ENCODE data around the gene SLC10A6. TPM values are rescaled to one million over a fixed set of nuclear protein-coding genes. Genes with fewer than 3 reads are reported as not detected.

The SLC10A6 gene
- total RNA-seq, 2 experiments from 2014 or later: not detected

GRCh38 chr4:86791126-86791525, 58.1 kb downstream of the SLC10A6 start:
- DNase-seq: no peak
- TF ChIP-seq CTCF (IDR thresholded peaks at IDR 0.05): no peak
- H3K4me3 Mint-ChIP-seq: no peak overlapping the region
- Histone ChIP-seq H3K36me3 (ENCODE audit: insufficient read depth, low read length) (no peaks in the 10 kb centered on the region), H3K9me3 (ENCODE audit: control insufficient read depth in 1 of 2, insufficient read depth in 1 of 2, low read length in 2 of 2) (peaks cover 0 to 7% of the 10 kb centered on the region in 2 experiments), H3K27ac (ENCODE audit: low read depth in 1 of 2, low read length in 2 of 2) (no peak overlapping the region), H3K27me3 (ENCODE audit: control insufficient read depth in 1 of 2, insufficient read depth in 2 of 2, low read length in 2 of 2) (no peaks in the 10 kb centered on the region), H3K4me1 (ENCODE audit: insufficient read depth, low read length) (no peaks in the 10 kb centered on the region), H3K4me3 (ENCODE audit: low read length) (no peak overlapping the region)
- no peak overlapping the region for H3K27ac Mint-ChIP-seq
- ATAC-seq (ENCODE audit: poor library complexity): no peak
- ChIA-PET CTCF (no interaction called here), POLR2A (no interaction called here)
- H3K9me3 Mint-ChIP-seq: peaks cover 3% of the 10 kb centered on the region
- H3K4me1 Mint-ChIP-seq (ENCODE audit: low read depth): no peaks in the 10 kb centered on the region
- no peaks in the 10 kb centered on the region for H3K27me3 Mint-ChIP-seq
- intact Hi-C loops (cut with DNase I, micrococcal nuclease): no loop called here
- H3K36me3 Mint-ChIP-seq (ENCODE audit: low read depth): no peaks in the 10 kb centered on the region

GRCh38 chr4:86788826-86789225, 60.4 kb downstream of the SLC10A6 start:
- Mint-ChIP-seq H3K27ac (no peak overlapping the region), H3K27me3 (no peaks in the 10 kb centered on the region), H3K4me3 (no peak overlapping the region), H3K9me3 (peaks cover 3% of the 10 kb centered on the region), H3K4me1 (ENCODE audit: low read depth) (no peaks in the 10 kb centered on the region), H3K36me3 (ENCODE audit: low read depth) (no peaks in the 10 kb centered on the region)
- ChIA-PET POLR2A (no interaction called here), CTCF (no interaction called here)
- Histone ChIP-seq H3K4me1 (ENCODE audit: insufficient read depth, low read length) (no peaks in the 10 kb centered on the region), H3K9me3 (ENCODE audit: control insufficient read depth in 1 of 2, insufficient read depth in 1 of 2, low read length in 2 of 2) (peaks cover 0 to 7% of the 10 kb centered on the region in 2 experiments), H3K36me3 (ENCODE audit: insufficient read depth, low read length) (no peaks in the 10 kb centered on the region), H3K4me3 (ENCODE audit: low read length) (no peak overlapping the region), H3K27me3 (ENCODE audit: control insufficient read depth in 1 of 2, insufficient read depth in 2 of 2, low read length in 2 of 2) (no peaks in the 10 kb centered on the region), H3K27ac (ENCODE audit: low read depth in 1 of 2, low read length in 2 of 2) (no peak overlapping the region)
- ATAC-seq (ENCODE audit: poor library complexity): no peak
- TF ChIP-seq CTCF (IDR thresholded peaks at IDR 0.05): no peak
- DNase-seq: no peak
- intact Hi-C loops (cut with DNase I, micrococcal nuclease): no loop called here

- no peak for ATAC-seq (ENCODE audit: poor library complexity)
- Histone ChIP-seq H3K27me3 (ENCODE audit: control insufficient read depth in 1 of 2, insufficient read depth in 2 of 2, low read length in 2 of 2) (no peaks in the 10 kb centered on the region), H3K9me3 (ENCODE audit: control insufficient read depth in 1 of 2, insufficient read depth in 1 of 2, low read length in 2 of 2) (no peaks in the 10 kb centered on the region), H3K27ac (ENCODE audit: low read depth in 1 of 2, low read length in 2 of 2) (no peak overlapping the region), H3K36me3 (ENCODE audit: insufficient read depth, low read length) (no peaks in the 10 kb centered on the region), H3K4me1 (ENCODE audit: insufficient read depth, low read length) (no peaks in the 10 kb centered on the region), H3K4me3 (ENCODE audit: low read length) (no peak overlapping the region)
- peaks cover 5% of the 10 kb centered on the region for H3K27me3 Mint-ChIP-seq
- DNase-seq: no peak
- ChIA-PET CTCF (no interaction called here), POLR2A (no interaction called here)
- no peaks in the 10 kb centered on the region for H3K9me3 Mint-ChIP-seq
- no peak overlapping the region for H3K27ac Mint-ChIP-seq
- intact Hi-C loops (cut with DNase I, micrococcal nuclease): no loop called here
- no peaks in the 10 kb centered on the region for H3K36me3 Mint-ChIP-seq (ENCODE audit: low read depth)
- no peak for TF ChIP-seq CTCF (IDR thresholded peaks at IDR 0.05)
- H3K4me3 Mint-ChIP-seq: no peak overlapping the region
- no peaks in the 10 kb centered on the region for H3K4me1 Mint-ChIP-seq (ENCODE audit: low read depth)
Measured at GRCh38 chr4:86778175-86778574, 71.0 kb downstream of the SLC10A6 start.
